Esophagus muscularis mucosa (tissue), 3 donors: ENCODE data around the gene STON1.

Experiments
- CTCF ChIP-seq, 3 experiments: fragments of 200-600 bp in 2 of 3; fragments of 450-650 bp in 1 of 3; sonication (generic) in 2 of 3; IDR thresholded peaks; one replicate each; pipeline ENCODE4 v1.5.1; 2017 to 2019; ENCODE audit warnings: antibody characterized with exemption in 3 of 3, mild to moderate bottlenecking in 2 of 3, moderate library complexity in 1 of 3
- POLR2A ChIP-seq: fragments of 450-650 bp; IDR thresholded peaks from one replicate; pipeline ENCODE4 v1.6.1; 2017; ENCODE audit warnings: antibody characterized with exemption, moderate library complexity, mild to moderate bottlenecking, low read depth

DNA sequence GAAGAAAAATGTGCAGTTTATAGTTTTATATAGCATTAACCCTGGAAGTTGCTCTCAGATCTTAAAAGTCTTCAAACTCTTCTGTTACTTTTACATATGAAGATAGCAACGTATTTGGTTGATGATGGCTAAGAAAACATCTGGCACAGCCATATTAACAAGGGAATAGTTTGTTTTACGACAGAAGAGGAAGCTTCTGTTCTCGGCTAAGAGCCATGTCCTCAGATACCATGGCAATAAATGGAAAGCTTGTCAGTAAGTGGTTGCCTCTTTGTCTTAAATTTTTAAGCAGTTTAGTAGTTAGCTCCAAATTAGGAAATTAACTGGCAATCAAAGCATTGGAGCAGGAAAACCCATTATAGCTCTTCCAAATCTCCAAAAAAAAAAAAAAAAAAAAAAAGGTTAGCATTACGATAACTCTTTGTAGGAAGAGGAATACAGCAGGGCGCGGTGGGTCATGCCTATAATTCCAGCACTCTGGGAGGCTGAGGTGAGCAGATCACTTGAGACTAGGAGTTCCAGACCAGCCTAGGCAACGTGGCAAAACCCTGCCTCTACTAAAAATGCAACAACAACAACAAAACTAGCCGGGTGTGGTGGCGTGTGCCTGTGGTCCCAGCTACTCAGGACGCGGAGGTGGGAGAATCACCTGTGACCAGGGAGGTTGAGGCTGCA, 4.5 kb upstream of the STON1 start:
- no peak for TF ChIP-seq CTCF (IDR thresholded peaks at IDR 0.05)
- TF ChIP-seq POLR2A = no peak
